Measurements from ENCODE around the gene LGALS3BP.

Gene LGALS3BP

DNA sequence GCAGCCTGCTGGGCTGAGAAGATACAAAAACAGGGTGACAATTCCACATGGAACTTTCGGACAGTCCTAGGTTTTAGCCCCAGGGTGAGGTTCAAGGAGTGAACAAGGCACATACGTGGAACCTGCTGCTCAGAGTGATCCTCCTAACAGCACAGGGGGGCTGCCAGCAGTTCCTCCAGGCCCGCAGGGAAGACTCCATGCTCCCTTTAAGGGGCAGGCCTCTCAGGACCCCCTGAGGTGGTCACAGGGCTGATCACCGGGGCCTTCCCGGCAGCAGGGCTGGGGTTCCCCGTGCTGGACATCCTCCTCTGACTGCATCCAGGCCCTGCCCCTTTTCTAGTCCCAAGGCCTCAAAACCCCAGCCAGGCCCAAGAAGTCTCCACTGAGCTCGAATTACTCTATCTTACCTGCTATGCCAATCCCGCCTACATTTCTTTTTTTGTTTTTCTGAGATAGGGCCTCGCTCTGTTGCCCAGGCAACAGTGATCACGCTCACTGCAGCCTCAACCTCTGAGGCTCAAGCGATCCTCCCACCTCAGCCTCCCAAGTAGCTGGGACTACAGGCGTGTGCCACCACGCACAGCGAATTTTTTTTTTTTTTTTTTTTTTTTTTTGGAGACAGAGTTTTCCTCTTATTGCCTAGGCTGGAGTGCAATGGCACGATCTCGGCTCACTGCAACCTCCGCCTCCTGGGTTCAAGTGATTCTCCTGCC is 19.5 kb upstream of the LGALS3BP start:
- DNase-seq (ENCODE audit: low read depth, low spot score) = no peak

DNA sequence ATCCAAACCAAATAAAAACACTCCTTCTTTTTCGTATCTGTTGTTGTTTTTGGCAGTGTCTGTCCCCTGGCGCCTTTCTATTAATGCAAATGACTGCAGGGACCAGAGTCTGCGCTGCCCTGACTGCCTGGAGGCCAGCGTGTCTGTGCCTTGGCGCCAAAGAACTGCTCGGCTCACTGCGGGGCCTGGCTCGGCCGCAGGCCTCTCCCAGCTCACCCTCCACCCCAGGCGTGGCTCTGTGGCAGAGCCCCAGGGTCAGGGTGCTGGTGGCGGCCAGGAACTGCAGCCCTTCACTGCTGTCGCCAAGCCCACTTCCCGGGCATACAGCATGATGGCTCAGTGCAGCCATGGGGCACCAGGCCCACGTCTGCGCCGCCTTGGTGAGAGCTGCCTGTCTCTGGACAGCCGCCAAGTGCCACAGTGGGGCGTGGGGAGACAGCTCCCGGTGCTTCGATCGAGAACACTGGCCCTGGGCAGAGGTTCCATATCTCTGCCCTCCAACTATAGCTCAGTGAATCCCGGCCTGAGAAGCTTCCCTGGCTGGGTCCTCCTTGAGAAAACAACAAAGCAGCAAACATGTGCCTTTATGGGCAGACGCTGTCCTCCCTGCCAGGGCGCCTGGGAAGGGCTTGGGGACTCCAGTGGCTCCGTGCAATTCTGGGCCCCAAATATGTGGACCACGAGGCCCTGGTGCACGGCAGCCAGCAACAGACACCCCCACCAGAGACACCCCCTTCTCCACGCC is 18.8 kb upstream of the LGALS3BP start:
- no peak for DNase-seq (ENCODE audit: low read depth, low spot score)

DNA sequence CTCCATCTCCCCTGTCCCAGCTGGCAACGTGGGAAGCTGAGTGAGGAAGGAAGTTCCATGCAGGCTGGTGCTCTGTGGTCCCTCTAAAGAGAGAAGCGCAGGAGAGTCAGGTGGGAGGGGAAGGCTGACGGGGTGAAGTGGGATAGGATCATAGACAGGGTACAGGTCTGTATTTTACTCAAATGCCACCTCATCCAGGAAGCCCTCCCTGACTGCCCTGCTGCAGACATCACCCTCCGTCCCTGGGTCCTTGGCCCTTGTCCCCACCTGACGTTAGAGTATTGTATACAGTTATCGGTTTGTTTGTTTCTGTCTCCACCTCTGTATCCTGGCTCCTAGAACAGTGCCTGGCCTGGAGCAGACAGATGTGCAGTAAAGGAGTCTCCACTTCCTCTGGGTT is 18.2 kb upstream of the LGALS3BP start:
- no peak for DNase-seq (ENCODE audit: low read depth, low spot score)

DNA sequence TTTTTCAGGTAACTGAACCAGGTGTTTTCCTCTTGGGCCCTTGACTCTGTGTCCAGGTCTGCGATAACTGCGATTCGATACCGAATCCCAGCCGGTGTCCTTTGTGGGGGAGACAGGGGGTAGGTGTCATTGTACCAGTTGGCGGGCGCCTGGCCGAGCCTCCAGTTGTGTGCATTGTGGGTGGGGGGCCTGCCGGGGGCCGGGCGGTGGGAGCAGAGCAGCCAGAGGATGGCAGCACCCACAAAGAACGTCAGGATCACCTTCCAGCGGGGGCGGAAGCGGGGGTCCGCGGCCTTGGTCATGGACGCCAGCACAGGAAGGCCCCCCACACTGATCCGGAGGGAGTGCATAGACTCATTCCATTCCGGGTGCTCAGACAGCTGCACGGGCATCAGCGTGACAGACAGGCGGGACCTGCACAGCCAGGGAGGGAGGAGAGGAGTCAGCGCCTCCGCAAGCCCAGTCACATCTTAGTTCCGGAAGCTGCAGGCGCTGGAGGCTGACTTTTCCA is 17.6 kb upstream of the LGALS3BP start:
- DNase-seq (ENCODE audit: low read depth, low spot score) = no peak

DNA sequence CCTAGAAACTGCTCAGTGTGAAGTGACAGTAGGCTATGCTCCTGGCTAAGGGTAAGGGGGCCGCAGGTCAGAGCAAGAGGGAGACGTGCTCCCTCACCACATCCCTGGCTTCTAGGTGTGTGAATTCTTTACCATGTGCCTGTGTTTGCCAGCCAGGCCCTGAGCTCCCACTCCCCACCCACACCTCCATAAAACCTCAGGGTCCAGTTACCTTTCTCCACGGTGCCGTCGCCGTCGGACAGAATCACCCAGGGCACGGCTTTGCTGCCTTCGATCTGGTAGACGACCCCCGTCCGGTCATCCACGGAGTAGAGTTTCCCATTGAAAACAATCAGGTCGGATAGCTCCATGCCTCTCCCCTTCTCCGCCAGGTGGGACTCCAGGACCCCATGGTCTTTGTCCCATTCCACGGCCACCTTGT is 17.1 kb upstream of the LGALS3BP start:
- DNase-seq (ENCODE audit: low read depth, low spot score) = no peak

DNA sequence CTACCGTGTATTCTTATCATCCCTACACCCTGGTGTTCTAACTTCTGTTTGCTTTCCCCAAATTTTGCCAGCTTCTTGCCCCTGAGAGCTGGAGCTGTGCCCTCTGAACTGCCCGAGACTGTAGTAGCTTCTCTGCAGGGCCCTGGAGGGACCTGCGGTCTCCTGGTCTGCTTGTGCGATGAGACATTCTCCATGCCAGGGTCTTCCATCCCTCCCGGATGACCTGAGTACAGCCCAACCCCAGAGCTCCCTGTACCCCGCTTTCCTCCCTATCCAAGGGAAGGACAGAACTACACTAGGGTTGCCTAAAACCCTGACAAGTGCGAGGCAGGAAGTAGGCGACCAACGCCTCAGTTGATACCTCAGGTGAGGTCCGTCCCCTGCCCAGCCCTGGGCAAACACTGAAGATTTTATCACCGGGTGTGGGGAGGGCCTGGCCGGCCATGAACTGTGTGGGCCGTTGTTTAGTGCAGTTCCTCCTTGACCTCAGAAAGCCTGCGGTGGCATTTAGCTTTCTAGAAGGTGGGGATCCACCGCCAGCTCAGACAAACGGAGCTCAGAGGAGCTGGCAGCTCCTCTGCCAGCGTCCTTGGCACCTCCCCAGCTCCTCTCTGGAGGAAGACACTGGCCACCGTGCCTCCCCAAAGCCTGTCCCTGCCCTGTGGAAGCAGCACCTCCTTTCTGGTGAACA is 16.2 kb upstream of the LGALS3BP start:
- DNase-seq (ENCODE audit: low read depth, low spot score) = no peak

DNA sequence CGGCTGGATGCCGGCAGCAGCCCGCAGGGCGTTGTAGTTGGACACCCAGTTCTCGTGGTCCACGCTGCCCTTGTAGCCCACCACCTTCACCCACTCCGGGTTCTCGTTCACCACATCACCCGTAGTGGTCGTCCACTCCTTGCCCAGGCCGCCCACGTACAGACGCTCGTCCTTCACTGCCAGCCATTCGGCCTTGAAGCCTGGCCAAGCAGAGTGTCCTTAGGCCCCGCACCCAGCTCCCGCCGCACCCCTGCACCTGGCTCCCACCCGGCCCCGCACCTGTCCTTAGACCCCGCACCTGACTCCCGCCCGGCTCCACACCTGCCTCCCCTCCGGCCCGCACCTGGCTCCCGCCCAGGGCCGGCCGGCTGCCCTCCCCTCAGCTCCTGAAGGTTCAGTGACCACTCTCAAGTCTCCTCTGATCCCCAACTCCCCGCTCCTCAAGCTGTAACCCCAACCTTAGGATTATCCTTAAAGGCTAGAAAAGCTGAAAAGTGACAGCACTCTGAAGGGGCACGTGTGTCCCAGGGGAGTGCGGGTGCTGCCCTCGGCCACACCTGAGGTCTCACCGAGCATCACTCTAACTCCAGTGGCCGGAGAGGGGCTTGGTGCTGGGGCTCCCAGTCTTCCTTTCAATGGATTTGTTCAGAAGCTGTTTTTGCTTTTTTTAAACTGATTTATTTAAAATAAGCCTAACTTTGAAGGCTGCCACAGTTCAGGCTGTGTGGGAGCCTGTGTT is 15.5 kb upstream of the LGALS3BP start:
- DNase-seq (ENCODE audit: low read depth, low spot score) = no peak

DNA sequence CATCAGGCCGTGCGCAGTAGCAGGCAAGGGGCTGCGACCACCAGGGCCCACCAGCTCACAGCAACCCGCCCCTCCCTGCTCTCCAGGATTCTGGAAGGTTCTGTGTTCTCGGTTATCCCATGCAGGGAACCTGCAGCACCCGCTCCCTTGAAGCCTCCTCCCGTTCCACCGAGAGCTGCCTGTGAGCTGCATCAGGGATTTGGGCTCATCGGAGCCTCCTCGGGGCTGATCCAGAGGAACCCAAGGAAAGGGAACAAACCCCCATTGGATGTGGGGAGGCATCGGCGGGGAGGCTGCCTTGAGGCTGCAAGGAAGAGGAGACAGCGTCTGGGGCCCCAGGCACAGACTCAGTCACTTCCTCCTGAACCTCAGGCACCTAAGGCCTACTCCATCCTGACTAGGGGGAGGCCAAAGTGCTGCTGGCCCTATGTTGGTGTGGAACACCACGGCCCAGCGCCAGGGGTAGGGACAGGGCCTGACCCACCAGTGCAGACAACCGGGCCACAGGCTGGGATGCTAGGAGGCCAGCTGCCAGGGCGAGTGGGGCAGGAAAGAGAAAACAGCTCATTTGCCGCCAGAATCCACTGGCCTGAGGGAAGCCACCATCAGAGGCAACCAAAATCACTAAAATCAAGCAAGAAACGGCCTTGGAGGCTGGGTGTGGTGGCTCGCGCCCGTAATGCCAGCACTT is 14.4 kb upstream of the LGALS3BP start:
- no peak for DNase-seq (ENCODE audit: low read depth, low spot score)

DNA sequence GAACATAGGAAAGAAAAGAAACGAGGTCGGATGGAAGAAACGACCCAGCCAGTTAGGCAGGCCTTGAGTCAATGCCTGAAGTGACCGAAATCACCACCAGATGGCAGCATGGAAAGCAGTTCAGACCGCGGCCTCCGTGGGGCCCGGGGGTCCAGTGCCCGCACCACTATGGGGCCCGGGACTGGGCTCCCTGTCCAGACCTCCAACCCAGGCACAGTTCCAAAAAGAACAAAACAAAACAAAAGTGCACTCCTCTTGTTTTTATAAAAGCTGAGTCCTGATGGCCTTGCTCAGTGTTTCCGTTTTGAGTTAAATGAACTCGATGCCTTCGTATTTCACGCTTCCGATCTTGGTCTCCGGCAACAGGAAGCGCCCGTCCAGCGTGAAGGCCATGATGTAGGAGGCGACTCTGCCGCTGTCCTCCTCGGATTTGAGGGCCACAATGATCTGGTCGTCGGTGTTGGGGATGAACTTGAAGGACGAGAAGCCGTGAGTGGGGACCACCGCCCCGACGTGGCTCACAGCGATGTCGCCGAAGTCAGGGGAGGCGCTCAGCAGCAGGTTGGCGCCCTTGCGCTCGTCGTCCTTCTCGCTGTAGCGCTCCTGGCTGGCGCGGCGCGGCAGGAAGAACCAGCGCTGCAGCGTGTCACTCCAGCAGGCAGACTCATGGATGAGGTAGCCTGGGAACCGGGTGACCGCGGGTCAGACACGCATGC is 13.7 kb upstream of the LGALS3BP start:
- DNase-seq (ENCODE audit: low read depth, low spot score) = no peak

DNA sequence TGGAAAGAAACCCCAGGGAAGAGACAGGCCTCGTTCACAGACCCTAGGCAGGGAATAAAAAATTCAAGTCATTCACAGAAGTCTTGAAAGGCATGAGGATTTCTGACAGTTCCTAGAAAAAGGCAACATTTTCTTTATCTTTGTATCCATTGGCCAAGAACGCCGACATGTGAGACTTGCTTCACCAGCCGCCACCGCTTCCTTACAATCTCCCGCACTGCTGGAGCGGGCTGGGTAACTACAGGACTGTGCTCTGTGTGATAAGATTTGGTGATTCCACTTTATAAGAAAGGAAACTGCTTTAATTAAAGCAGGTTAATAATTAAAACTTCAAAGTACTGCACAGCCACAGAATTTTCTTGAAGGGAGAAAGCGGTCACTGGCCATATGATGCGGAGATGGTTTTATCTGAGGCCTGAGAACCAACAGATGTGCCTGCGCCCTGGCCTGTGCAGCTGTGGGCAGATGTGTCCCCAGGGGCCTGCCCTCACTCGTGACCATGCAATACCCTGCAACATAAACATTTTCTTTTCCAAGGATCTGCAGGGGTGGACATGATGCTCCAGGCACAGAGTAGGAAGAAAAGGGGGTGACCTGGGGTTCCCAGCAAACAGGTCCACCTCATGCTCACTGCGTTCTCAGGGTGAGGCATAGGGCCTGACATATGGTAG is 13.0 kb upstream of the LGALS3BP start:
- DNase-seq (ENCODE audit: low read depth, low spot score) = no peak

DNA sequence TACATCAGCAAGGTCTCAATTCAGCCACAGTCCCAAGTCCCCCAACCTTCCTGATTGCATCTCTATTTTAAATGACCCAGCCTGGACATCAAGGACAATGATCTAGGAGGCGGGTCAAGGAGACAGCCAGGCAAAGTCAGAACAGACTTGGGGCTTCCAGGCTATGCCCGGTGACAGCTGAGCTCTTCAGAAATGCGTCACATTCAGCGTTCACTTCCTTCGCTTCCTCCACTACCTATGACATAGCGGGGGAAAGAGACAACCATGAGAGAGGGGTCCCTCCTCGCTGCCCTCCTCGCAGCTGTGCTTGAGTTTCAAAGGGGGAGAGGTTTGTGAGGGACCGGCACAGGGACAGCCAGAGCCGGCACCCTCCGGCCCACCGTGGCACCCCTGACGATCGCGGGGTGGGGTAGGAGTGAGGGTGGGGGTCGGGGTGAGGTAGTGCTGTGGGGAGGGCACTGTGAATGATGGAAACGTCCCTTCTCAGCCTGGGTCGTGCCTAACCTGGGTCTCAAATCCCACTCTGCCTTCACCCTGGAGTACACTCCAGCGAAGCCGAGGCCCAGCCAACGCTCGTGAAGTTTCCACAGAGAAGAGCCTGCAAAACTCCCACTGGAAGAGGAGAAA is 12.3 kb upstream of the LGALS3BP start:
- DNase-seq (ENCODE audit: low read depth, low spot score) = no peak

DNA sequence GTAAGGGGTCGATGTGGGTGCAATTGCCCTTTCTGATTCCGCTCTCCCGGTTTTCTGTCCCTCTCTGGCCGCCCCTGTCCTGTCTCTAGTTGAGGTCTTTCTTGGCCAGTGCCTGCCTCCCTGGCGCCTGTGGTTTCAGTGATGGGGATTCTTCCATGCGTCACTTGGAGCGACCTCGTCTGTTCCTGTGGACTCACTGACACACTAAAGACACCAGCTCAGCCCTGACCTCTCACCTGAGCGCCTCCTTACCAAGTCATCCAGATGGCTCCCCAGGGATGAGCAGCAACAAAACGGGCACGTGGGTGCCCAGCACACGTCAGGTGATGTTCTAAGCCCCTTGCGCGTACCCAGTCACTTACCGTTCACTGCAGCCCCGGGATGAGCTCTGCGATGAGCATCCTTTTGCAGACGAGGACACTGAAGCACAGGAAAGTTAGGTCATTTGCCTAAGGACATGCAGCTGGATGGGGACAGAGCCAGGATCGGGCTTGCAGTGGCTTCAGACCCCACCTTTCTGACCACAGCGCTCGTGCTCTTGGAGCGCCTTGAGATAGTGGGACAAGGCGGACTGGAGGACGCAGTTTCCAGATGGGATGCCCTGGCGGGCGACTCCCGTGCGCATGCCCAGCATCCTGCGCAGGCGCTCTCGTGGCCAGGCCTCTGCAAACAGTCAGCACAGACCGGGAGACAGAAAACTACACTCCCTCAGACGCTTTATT is 11.5 kb upstream of the LGALS3BP start:
- DNase-seq (ENCODE audit: low read depth, low spot score) = no peak

DNA sequence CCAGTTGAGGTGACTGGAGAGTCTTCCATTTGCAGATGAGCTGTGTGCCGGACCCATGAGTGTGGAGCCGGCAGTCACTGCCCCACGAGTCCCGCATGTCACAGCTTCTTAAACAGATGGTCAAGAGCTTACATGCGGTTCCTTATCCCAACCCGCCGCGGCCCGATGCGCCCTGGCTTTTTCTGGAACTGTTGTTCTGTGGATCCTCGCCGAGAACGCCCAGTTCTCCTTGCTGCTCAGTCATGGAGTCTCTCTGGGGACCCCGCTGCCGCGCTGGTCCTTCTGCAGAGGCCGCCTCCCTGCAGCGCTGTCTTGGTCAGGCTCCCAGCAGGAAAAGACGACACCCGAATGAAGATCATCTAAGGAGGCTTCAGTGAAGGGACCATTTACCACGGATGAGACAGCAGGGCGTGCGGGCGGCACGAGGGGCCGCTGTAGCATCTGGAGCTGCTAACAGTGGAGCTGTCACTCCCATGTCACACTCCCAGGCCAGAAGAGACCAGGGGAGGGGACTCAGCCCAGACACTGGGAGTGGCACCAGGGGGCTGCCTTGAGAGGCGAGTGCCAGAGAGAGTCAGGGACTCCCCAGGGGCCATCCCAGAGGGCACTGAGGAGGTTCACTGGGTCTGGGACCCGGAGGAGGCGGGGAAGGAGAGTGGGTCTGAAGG is 10.8 kb upstream of the LGALS3BP start:
- DNase-seq (ENCODE audit: low read depth, low spot score) = no peak

DNA sequence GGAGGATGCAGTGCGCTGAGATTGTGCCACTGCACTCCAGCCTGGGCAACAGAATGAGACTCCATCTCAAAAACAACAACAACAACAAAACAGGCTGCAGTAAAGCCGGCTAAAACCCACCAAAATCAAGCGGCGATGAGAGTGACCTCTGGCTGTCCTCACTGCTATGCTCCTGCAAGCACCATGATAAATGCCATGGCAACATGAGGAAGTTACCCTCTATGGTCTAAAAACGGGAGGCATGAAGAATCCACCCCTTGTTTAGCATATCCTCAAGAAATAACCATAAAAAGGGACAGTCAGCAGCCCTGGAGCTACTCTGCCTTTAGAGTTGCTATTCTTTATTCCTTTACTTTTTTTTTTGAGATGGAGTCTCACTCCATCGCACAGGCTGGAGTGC is 8.4 kb upstream of the LGALS3BP start:
- DNase-seq (ENCODE audit: low read depth, low spot score) = no peak

DNA sequence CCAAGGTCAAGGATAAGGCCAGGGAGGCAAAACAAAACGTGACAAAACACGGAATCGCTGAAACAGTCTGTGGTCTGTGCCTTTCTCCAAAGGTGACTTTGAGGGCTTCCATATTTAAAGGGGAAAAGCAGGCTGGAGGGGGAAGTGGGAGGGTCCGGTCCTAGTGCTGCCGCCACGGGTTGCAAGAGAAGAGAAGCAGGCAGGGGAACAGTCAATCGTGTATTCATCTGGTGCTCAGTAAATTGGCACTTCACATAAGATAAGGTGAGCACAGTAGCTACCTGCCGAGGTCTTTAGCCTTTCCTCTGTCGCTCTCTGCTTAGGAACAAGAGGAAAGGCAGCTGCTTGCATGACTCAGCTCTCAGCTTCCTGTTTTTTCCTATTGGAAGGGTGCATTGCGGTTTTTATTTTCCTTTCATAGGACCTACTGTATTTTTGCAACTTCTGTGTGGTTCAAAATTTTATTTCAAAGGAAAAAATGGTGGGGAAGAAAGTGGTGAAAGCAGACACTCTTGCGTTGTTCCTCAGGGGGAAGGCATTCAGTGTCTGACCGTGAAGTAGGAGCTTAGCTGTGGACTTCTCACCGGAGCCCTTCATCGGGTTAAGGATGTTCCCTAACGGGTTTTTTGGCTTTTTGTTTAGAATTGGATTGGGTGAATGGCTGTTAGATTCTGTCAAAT is 7.1 kb upstream of the LGALS3BP start:
- DNase-seq (ENCODE audit: low read depth, low spot score) = no peak

DNA sequence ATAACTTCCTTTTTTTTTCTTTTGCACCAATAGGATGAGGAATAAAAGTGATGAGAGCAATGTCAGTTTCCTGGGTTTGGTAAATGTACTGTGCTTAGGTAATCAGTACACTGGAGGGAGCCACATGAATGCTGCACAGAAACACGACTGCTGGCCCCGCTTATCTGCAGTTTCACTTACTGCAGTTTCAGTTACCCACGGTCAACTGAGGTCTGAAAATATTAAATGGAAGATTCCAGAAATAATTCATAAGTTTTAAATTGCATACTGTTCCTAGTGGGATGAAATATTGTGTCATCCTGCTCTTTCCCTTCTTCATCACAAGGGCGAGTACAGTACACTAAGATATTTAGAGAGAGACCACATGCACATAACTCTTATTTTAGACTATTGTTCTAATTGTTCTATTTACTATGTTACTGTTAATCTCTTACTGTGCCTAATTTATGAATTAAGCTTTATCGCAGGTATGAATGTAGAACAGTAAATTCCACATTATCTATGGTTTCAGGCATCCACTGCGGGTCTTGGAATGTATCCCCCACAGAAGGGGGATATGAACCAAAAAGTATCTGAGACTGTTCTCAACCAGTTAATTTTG is 6.4 kb upstream of the LGALS3BP start:
- DNase-seq (ENCODE audit: low read depth, low spot score) = no peak

DNA sequence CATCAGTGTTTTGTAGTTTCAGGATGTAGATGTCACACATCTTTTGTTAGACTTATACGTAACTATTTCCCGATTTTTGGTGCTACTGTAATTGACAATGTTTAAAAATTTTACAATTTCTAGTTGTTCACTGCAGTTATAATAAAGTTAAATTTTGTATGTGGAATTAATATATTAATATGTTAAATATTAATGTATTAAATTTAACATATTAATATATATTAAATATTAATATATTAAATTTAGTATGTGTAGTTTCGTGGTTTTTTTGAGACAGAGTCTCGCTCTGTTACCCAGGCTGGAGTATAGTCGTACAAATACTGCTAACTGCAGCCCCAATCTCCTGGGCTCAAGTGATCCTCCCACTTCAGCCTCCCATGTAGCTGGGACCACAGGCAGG is 5.7 kb upstream of the LGALS3BP start:
- no peak for DNase-seq (ENCODE audit: low read depth, low spot score)
